HG03442 (cell line): ENCODE measurements around the gene ZCWPW2.

Experiments used
- ATAC-seq: cut with Tn5 transposase; IDR thresholded peaks from one replicate; pipeline ENCODE4 v1.9.1; 2021; ENCODE audit warnings: mild to moderate bottlenecking, moderate library complexity; ENCODE audit not compliant: unreplicated experiment

ZCWPW2 gene

DNA sequence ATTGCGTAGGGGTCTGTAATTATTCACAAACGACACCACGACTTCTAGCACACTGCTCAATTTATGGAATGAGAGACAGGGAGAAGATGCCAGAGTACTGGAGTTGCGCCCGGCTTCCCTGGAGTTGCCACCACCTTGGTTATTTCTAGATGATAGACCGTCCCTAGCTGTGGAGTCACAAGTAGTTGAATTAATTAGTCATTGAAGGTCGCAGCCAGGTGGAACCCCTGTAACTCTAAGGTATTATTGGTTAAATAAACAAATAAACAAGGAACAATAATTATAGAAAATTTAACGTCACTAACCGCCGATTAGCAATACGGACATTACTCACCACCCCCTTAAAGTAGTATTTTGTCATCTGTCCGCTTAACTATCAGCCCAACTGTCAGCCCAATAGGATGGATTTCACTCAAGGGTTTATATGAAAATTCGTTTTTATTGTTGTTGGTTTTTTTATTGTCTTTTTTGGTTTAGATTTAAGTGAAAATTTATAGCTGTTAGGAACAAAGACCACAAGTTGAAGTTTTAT is 1.0 kb downstream of the ZCWPW2 start:
- no peak for ATAC-seq

- ATAC-seq = no peak
These were observed 27.9 kb downstream of the ZCWPW2 start for GRCh38 chr3:28376424-28376823.

DNA sequence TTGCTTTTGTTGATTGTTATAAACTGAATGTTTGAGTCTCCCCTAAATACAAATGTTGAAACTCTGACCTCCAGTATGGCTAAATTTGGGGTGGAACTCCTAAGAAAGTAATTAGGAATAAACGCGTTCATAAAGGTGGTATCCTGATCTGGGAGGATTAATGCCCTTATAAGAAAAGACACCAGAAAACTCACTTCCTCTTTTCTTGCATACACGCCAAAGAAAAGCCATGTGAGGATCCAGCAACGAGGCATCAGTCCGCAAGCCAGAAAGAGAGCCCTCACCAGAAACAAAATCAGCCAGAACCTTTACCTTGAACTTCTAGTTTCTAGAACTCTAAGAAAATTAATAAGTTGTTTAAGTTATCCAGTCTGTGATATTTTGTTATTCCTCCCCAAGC is 37.5 kb downstream of the ZCWPW2 start:
- no peak for ATAC-seq

- ATAC-seq = no peak
These were observed 40.5 kb downstream of the ZCWPW2 start for GRCh38 chr3:28388978-28389377.

DNA sequence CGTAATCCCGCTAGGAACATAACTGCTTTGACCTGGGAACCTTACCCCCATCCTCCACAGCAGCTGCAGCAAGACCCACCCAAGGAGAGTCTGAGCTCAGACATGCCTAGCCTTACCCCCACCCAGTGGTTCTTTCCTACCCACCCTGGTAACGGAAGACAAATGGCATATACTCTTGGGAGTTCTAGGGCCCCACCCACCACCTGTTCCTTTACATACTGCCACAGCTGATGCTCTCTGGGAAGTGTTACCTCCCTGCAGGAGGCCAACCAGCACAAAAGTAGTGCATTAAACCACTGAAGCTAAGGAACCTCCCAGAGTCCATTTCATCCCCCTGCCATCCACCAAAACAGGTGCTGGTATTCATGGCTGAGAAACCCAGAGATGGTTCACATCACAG is 50.7 kb downstream of the ZCWPW2 start:
- ATAC-seq = no peak

GRCh38 chr3:28406241-28406640 is 57.7 kb downstream of the ZCWPW2 start:
- ATAC-seq = no peak

DNA sequence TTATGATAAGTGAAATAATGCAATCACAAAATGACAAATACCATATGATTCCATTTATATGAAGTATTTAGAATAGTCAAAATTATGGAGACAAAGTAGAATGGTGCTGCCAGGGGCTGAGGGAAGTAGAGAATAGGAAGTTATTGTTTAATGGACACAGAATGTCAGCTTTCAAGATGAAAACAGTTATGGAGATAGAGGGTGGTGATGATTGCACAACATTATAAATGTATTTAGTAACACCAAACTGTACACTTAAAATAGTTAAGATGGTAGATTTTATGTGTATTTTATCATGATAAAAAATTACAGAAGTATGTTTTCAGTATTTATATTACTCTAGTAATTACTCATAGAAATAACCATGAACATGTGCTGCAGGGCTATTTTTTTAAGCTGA is 100.9 kb downstream of the ZCWPW2 start:
- ATAC-seq = no peak

DNA sequence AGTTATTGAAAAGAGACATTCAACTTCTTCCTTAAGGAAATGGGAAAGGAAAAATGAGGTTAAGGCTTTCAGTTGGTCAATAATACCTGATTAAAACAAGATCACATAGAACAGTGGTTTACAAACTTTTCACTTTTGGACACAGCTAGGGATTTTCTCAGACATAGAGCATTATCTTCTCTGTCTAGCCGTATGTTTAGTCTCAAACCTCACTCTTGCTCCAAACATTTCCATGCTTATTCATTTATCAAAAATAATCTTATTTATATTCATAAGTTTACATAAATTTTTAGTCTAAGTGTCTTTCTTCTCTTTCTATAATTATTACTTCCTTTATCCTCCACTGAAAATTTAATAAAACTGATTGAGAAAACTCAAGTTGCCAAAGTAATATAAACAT is 114.3 kb downstream of the ZCWPW2 start:
- ATAC-seq = no peak

DNA sequence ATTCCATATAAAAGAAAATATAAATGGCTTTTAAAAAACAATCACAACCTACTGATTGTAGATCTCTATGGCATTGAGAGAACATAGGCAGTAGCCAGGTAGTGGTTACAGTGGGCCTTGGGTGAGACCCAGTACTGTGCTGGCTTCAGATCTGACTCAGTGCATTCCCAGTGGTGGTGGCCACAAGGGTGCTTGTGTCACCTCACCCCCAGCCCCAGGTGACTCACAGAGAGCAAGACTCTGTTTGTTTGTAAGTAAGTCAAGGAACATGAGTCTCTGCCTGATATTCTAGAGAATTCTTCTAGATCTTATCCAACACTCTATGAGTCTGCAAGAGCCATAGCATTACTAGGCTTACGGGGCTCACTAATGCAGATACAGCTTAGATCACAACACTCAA is 118.9 kb downstream of the ZCWPW2 start:
- ATAC-seq = no peak

- peak; percentile 66 for ATAC-seq
These were observed 127.7 kb downstream of the ZCWPW2 start for GRCh38 chr3:28476194-28476593.

DNA sequence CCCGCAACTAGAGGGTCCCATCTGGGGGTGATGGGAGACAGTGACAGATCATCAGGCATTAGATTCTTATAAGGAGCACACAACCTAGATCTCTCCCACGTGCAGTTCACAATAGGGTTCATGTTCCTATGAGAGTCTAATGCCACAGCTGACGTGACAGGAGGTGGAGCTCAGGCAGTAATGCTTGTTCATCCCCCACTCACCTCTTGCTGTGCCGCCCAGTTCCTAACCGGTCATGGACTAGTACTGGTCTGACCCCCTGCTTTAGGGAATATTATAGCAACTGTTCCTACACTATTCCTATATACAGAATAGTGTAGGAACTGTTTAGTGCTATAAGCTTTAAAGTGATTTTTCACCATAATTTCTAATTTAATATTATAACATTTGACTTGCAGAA is 128.2 kb downstream of the ZCWPW2 start:
- no peak for ATAC-seq

DNA sequence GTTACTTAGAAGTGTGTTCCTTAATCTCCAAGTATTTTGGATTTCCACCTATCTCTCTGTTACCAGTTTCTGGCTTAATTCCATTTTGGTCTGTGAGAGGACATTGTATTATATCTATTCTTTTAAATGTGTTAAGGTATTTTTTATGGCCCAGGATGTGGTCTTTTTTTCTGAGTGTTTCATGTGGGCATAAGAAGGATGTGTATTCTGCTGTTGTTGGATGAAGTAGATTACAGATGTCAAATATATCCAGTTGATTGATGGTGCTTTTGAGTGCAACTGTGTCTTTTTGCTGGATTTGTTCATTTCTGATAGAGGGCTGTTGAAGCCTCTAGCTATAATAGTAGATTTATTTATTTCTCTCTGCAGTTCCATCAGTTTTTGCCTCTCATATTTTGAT is 136.6 kb downstream of the ZCWPW2 start:
- ATAC-seq = no peak

DNA sequence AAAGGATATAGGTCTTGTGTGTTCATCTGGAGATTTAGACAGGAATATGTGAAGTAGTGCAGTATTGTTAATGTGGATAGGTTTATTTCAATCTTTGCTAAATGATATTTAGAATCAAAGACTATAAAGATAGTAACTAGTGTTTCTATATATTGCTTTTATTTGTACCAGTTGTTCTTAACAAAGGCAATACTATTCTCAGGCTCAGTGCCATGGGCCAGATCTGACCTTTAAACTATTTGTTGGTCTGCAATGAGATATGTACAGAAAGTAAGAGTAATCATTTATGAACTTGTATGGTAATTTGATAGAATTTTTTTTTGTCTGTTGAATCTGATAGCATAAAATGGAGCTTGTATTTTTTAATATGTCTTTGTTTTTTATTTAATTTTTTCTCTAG is 146.8 kb downstream of the ZCWPW2 start:
- no peak for ATAC-seq

GRCh38 chr3:28502397-28502937 is 153.9 kb downstream of the ZCWPW2 start:
- no peak for ATAC-seq

DNA sequence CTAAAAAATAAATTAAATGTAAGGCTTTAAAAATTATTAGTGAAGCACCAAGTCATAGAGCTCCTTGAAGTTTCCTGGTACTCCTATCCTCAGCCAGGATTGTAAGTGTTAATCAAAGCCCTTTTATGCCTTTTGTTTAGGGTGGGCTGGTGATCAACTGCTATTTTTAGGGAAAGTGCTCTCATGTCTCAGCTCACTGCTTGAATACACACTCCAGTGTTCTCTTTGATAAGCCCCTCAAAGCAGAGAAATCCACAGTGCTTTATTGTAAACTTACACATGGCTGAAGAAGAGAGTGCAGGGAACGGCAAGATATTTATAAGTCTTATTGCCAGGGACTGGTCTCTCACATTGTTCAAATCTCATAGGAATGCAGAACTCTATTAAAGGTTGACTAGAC is 156.5 kb downstream of the ZCWPW2 start:
- no peak for ATAC-seq

DNA sequence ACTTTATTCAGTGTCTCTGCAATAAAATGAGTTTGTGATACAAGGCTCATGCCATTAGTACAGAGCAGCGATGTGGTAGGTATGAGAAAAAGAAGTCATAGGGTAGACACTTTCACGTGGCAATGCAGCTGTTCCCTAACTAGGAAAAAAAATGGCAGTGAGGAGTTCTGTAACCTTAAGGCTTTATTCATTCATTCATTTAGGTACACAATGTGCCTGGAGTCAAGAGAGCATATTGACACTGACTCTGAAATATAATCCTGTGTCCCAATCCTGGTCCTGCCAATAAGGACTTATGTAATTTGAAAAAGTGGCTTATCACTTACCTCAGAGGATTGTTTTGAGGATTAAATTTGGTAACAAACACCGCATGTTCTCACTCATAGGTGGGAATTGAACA is 173.1 kb downstream of the ZCWPW2 start:
- ATAC-seq = no peak

DNA sequence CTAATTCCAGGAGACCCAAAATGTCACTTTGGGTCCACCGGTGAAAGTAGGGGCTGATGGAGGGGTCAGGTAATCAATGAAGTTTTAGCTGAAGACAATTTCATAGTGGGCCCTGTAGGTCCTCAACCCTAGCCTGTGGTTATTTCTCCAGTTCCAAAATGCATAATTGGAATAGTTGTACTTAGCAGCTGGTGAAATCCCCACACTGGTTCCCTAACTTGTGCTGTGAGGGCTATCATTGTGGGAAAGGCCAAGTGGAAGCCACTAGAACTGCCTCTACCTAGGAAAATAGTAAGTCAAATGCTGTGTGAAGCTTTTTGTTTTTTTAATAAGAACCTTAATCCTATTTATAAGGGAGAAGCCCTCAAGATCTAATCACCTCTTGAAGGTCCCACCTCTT is 193.8 kb downstream of the ZCWPW2 start:
- ATAC-seq = no peak

- no peak for ATAC-seq
These were observed 195.7 kb downstream of the ZCWPW2 start for GRCh38 chr3:28544236-28544635.

DNA sequence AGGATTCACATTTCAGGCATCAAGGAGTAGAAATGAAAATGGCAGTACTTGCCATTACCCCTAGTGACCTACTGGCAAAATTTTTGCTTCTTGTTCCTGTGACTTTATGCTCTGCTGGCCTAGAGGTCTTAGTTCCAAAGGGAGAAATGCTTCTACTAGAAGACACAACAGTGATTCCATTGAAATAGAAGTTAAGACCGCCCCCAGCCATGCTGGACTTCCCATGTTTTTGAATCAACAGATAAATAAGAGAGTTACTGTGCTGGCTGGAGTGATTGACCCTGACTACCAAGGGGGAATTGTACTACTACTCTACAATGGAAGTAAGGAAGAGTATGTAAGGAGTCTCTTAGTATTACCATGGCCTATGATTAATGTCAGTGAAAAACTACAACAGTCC is 196.3 kb downstream of the ZCWPW2 start:
- ATAC-seq = no peak

- ATAC-seq = no peak
These were observed 199.2 kb downstream of the ZCWPW2 start for GRCh38 chr3:28547677-28548076.

GRCh38 chr3:28553175-28553574 is 204.7 kb downstream of the ZCWPW2 start:
- ATAC-seq = no peak

GRCh38 chr3:28556195-28556594 is 207.7 kb downstream of the ZCWPW2 start:
- ATAC-seq = no peak

GRCh38 chr3:28564211-28564610 is 215.7 kb downstream of the ZCWPW2 start:
- ATAC-seq = no peak
